ENCODE results near the gene LENG8. TPM values are rescaled to one million over a fixed set of nuclear protein-coding genes. Genes with fewer than 3 reads are reported as not detected.

Gene LENG8
- total and polyA plus RNA-seq, 2 of the 8 experiments (the other 6 are each of a cell fraction or from before 2014, with no cell fraction given) = 62.2 to 108 TPM

- no peak for TF ChIP-seq CHD7 (IDR thresholded peaks at IDR 0.05; ENCODE audit: insufficient replicate concordance, low read length)
- no peak for TF ChIP-seq CHD1 (IDR thresholded peaks at IDR 0.05; ENCODE audit: low read depth, low read length)
- no peak for TF ChIP-seq NANOG (IDR thresholded peaks at IDR 0.05; ENCODE audit: insufficient read depth, low read depth, low read length, poor library complexity, severe bottlenecking)
- no peak for TF ChIP-seq KDM4A (IDR thresholded peaks at IDR 0.05; ENCODE audit: low read depth, low read length, severe bottlenecking)
- TF ChIP-seq GTF2F1 (IDR thresholded peaks at IDR 0.05; ENCODE audit: borderline replicate concordance, low read depth, low read length) = no peak
- no peak for TF ChIP-seq EZH2 (IDR thresholded peaks at IDR 0.05; ENCODE audit: low read depth, low read length, severe bottlenecking)
- TF ChIP-seq USF2 (IDR thresholded peaks at IDR 0.05; ENCODE audit: low read length) = no peak
- no peak for TF ChIP-seq EGR1 (IDR thresholded peaks at IDR 0.05; ENCODE audit: borderline replicate concordance, low read depth, low read length)
- TF ChIP-seq TEAD4 (IDR thresholded peaks at IDR 0.05; ENCODE audit: low read depth, low read length) = no peak
- TF ChIP-seq NRF1 (IDR thresholded peaks at IDR 0.05; ENCODE audit: low read depth, low read length) = no peak
Measured at GRCh38 chr19:54432144-54432738, 16.8 kb upstream of the LENG8 start (continued).

Data from H1 (cell line).